HG03460 (cell line): ENCODE results near the gene LASP1.
"Not testable (repeated sequence)": the region's sequence is repeated elsewhere in the genome, so short reads cannot be mapped to it uniquely, and the experiment has no call there.

ENCODE experiments used
- ATAC-seq: cut with Tn5 transposase; IDR thresholded peaks from one replicate; pipeline ENCODE4 v1.9.1; 2021; ENCODE audit not compliant: unreplicated experiment

The LASP1 gene

DNA sequence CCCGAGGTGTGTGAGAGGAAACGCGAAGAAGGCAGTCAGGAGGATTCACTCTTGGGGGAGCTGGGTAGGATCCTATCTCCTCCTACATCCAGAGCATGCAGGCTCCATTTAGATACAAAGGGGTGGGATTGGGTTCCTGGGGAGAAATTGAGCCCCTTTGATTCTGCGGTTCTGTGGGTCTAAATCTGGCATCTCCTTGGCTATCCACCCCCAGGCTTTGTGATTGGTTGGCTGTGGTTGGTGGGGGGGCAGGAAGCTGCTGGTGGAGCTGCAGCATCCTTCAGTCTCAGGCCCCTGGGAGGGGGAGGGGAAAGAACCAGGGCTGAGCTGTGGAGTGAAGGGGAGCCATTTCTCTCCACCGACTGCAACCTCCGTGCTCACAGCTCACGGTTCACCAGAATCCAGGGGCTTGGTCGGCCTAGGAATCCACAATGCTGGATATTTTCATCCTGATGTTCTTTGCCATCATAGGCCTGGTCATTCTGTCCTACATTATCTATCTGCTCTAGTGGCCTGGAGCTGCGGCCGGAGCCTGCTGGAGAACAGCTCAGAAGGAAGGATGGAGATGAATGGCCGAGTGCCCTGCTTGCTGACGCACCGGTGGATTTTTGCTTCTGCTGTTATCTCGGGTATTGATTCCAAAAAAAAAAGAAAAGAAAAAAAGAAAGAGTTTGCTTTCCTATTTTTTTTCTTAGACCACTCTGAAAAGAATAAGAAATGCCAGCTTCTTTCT is 55.6 kb downstream of the LASP1 start, which contains the start of gene LASP1NB:
Gene LASP1NB (plus strand): TSS at position 352 of the 733 bp plus-strand sequence.
- no peak for ATAC-seq

DNA sequence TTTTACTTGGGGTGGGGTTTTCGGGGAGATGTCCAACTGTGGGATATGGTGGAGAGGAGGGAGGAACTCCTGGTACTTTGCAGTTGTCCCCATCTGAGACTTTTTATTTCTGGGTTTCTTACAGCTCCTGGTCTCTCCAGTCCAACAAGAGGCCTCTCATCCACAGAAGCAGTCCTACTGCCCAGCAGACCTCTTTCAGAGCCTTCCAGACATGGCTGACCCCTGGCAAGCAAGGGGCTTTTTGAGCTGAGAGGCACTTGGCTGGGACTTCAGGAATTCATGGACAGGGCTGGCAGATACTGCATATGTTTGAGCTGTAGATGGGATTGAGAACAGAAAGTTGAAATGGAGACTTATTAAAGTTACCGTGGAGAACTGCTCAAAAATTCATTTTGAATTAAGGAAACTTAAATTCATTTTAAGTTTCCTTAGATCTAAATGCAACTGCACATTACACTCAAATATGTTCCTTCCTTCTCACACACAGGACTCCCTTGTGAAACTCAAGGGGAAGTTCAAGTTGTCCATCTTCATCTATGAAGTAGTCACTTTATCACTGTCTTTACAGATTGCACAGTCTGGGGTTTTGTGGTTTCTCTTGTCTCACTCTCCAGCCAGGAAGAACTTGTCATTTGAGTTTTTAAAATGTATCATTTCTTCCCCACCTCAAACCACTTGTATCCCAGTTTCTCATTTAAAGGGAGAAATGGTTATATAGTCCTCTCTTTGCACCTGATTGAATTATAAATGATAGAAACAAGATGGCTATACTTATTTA is 56.6 kb downstream of the LASP1 start:
- ATAC-seq, result no peak

DNA sequence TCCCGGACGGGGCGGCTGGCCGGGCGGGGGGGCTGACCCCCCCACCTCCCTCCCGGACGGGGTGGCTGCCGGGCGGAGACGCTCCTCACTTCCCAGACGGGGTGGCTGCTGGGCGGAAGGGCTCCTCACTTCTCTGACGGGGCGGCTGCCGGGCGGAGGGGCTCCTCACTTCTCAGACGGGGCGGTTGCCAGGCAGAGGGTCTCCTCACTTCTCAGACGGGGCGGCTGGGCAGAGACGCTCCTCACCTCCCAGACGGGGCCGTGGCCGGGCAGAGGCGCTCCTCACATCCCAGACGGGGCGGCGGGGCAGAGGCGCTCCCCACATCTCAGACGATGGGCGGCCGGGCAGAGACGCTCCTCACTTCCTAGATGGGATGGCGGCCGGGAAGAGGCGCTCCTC is 60.9 kb downstream of the LASP1 start:
- ATAC-seq, result not testable (repeated sequence)

DNA sequence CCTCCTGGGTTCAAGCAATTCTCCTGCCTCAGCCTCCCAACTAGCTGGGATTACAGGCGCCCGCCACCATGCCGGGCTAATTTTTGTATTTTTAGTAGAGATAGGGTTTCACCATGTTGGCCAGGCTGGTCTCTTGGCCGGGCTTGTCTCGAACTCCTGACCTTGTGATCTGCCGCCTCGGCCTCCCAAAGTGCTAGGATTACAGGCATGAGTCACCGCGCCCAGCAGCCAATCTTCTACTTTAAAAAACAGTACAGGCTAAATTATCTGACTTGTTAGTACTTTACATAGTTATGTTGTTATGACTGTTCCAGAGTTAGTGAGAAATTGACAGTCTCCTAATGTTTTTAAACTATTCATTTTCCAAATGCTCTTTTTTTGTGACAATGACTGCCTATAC is 64.1 kb downstream of the LASP1 start:
- ATAC-seq, result not testable (repeated sequence)

DNA sequence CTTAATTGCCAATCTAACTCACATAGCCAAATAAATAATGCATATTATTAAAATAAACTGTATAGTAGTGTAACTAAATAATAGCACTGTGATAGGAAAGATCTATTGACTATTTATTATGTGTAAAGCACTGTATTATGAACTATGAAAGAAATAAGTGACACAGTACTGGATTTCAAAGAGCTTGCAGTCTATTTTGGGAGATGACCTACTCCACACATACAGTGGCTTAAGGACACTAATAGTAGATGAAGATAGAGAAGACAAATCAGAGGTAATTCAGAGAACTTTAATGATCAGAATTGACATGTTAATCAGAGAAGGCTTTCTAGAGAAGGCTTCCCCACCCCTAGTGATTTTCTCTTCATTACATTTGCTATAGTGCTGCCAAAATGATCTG is 70.1 kb downstream of the LASP1 start:
- ATAC-seq, result no peak

DNA sequence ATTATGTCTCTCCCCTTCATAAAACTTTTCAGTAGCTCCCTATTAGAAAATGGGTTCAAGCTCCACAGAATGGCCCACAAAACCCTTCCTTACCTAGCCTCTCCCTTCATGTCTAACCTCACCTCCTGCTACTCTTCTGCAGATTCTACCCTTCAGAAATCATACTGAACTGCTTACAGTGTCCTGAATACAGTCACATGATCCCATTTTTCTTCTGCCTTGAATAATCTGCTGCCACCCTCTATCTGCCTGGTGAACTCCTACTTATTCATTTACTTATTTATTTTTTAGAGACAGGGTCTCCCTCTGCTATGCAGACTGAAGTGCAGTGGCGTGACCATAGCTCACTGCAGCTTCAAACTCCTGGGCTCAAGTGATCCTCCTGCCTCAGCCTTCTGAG is 70.5 kb downstream of the LASP1 start:
- ATAC-seq, result no peak

DNA sequence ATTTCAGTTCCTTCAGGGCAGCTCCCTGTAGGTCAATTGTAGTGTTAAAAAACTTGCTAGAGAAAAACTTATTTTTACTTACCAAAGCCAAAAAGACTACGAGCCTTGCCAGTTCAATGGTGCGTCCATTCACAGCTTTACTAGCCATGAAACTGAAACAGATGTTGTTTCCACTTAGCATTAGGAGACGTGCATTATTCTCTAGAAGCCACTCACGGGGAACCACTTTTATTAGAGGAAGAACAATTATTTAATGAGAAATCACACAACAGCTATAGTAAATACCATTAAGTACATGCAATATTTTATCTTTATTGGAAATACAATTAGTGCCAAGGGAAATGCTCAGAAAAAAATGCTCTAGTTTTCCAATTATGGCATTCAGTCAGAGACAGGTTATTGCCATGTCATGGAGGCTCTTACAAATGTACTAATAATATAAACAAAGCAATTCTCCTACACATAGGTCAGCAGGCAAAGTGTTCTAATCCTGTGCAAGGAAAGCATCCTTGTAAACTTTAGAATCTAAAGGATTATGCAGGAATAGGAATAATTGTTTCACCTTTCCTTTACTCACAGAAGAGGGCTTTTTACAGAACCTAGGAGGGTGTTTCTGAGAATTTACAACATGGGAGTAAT is 73.0 kb downstream of the LASP1 start:
- ATAC-seq, result no peak

DNA sequence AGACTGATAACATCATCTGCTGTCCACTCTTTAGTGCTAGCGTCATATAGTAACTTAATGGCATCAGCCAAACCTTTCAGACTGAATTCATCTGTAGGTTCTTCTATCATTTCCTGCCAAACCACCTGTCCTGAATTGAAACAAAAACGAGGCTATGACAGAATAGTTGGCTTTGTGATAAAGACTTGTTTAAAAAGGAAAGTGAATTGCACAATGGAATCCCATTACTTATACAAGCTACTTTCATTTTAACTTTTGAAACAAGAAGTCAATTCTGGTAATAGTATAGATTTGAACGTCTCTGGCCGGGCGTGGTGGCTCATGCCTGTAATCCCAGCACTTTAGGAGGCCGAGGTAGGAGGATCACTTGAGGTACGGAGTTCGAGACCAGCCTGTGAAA is 73.7 kb downstream of the LASP1 start:
- ATAC-seq, result no peak

DNA sequence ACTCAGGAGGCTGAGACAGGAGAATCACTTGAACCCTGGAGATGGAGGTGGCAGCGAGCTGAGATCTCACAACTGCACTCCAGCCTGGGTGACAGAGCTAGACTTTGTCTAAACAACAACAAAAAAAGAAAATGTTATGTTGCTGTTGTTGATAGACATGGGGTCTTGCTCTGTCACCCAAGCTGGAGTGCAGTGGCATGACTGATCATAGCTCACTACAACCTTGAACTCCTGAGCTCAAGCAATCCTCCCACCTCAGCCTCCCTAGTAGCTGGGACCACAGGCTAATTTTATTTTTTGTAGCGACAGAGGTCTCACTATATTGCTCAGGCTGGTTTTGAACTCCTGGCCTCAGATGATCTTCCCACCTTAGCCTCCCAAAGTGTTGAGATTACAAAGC is 77.3 kb downstream of the LASP1 start:
- no peak for ATAC-seq

DNA sequence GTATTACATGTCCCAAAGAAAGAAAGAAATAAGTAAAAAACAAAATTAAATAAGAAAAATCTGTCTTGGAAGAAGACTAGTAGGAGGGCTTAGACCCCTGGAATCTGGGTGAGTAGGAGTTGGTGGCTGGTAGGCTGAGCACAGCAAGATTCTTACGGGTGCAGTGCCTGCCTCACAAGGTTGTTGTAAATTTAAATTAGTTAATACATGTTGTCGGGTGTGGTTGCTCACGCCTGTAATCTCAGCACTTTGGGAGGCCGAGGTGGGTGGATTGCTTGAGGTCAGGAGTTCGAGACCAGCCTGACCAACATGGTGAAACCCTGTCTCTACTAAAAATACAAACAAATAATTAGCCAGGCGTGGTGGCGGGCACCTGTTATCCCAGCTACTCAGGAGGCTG is 83.9 kb downstream of the LASP1 start:
- not testable (repeated sequence) for ATAC-seq

DNA sequence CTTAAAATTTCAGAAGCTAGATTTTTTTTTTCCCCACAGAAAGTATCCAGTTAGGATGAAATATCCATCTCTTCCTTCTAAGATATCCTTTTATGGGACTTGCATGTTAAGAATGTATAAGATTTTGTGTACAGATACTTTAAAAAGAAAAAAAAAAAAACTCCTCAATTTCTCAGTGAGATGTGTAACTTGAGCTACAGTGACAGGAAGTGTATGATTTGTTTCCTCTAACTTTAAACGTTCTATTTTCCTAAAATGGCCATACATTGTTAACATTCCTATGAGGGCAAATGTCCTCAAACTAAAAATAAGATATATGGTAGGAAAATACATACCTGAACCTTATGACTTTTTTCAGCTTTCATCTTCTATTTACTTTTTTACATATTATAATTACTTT is 88.5 kb downstream of the LASP1 start:
- no peak for ATAC-seq

DNA sequence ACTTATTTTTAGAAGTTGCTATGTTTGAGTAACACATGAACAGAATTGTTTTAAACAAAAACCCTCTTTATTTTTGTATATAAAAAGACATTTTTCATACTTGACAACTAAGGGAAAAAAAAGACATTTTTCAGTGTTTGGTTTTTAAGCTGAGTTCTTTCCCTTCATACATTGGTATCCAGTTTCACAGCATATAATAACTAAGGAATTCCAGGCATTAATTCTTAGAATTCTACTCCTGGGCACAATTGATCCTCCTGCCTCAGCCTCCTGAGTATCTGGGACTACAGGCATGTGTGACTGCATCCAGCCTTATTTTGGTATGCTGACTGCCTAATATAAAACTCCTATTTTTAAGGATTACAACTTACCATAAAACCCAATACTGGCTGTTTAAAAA is 88.9 kb downstream of the LASP1 start:
- ATAC-seq, result no peak

DNA sequence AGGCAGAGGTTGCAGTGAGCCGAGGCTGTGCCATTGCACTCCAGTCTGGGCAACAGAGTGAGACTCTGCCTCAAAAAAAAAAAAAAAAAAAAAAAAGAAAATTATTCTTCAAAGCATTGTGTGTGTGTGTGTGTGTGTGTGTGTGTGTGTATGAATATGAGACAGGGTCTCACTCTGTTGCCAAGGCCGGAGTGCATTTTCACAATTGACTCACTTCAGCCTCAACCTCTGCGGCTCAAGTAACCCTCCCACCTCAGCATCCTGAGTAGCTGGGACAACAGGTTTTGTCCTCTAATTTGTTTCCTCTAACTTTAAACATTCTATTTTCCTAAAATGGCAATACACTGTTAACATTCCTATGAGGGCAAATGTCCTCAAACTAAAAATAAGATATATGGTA is 89.7 kb downstream of the LASP1 start:
- no peak for ATAC-seq

DNA sequence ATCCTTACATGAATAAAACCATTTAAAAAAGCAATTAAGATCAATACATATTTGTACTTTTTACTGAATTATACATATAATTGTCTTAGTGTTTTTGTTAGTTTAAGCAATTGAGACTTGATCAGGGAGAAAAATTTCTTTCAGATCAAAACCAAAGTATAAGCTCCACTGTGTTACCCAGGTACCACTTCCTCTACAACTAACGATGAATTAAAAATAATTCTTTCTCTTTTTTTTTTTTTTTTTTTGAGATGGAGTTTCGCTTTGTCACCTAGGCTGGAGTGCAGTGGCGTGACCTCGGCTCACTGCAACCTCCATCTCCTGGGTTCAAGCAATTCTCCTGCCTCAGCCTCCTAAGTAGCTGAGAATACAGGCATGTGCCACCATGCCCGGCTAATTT is 90.5 kb downstream of the LASP1 start:
- no peak for ATAC-seq

DNA sequence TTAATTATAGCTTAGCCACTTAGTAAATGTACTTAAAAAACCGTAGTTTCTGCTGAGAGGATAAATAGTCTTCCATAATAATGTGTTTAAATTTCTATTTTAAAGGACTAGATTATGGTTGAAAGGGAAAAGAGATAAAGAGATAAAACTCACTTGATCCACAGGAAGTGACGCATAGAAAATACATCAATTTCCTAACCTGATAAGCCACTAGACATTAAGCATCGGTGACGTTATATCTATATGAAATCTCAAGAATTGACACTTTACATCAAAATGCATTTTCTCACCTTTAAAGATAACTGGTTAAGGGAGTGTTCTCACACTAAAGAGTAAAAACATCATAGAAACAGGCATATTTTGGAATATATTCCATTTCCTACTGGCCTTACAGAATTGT is 91.6 kb downstream of the LASP1 start:
- ATAC-seq, result no peak

DNA sequence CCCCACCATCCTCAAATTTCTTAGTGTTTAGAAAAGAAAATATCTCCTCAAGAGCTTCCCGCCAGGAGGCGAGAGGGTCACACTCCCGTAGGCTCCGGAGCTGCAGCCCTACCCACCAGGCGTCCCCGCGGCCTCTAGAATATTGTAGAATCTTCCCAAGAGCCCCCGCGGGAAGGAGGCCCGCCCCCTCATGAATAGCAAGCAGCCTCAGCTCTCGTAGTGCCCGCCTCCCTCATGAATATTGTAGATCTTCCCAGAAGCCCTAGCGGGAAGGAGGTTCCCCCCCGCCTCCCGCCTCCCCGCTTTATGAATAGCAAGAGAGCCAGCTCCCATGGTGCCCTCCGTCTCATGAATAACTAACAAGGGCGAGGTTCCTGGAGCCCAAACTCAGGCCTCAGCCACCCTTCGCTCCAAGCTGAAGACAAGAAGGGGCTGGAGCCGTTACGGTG is 97.5 kb downstream of the LASP1 start, which contains the start of gene FBXO47:
Gene FBXO47 (minus strand): TSS at position 114 of the 449 bp plus-strand sequence. CDS start 4,378 bp downstream, outside the sequence.
- ATAC-seq, result no peak

DNA sequence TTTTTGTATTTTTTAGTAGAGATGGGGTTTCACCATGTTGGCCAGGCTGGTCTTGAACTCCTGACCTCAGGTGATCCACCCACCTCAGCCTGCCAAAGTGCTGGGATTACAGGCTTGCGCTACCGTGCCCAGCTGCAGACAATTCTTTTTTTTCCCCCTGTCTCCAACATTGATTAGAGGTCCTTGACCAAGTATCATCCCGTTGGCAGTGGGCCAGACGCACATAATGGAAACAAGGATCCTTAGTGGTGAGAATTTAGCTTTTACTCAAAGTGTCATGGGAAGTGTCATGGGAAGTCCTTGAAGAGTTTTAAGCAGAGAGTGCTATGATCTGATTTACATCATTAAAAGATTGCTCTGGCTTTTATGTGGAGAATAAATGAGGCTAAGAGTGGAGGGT is 99.4 kb downstream of the LASP1 start:
- no peak for ATAC-seq

DNA sequence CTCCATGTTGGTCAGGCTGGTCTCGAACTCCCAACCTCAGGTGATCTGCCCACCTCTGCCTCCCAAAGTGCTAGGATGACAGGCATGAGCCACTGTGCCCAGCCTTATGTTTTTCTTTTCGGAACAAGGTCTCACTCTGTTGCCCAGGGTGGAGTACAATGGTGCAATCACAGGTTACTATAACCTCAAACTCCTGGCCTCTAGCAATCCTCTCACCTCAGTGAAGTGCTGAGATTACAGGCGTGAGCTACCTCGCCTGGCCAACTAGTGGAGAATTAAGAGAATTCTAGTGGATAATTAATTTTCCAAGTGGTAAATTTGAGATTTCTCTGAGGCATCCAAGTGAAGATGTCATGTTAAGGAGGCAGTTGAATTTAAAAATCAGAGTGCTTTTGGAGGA is 100.3 kb downstream of the LASP1 start:
- ATAC-seq, result no peak

DNA sequence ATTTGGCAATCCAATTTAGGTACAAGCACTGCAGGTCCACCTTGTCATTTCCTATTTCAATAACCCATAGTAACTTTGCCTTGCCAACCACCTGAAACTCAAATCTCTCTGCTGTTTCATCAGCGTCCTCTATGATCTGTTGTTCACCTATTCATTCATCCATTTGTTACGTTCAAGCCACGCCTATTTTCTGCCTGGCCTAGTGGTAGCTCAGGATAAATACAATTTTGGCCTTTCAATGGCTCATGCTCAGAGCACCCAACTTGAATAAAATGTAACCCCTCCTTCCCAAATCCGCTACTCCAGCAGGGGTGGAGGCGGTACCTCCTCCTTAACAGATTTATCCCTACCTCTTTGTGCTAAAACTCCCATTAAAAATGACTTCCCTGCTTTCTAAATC is 100.9 kb downstream of the LASP1 start:
- ATAC-seq, result no peak
